Lung microvascular endothelial cell (primary cell): ENCODE measurements around the gene SLC31A2. TPM values are rescaled to one million over a fixed set of nuclear protein-coding genes. Genes with fewer than 3 reads are reported as not detected.
"Not testable (repeated sequence)": the region's sequence is repeated elsewhere in the genome, so short reads cannot be mapped to it uniquely, and the experiment has no call there.

Source experiments
- DNase-seq, 2 donors: peaks; one replicate each; pipeline versions ENCODE4 v3.0.0 to v3.0.0-alpha.2; 2010; ENCODE audit warnings: low read depth in 2 of 2
- total RNA-seq: library from RNA; depleted of rRNA; stranded (reverse); fragments of >200 nt; gene quantifications from 2 replicates; pipeline ENCODE4 v1.2.1, GENCODE V29; 2014

Gene SLC31A2, protein sequence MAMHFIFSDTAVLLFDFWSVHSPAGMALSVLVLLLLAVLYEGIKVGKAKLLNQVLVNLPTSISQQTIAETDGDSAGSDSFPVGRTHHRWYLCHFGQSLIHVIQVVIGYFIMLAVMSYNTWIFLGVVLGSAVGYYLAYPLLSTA
- 4.4 and 6.5 TPM in 2 replicates for total RNA-seq

DNA sequence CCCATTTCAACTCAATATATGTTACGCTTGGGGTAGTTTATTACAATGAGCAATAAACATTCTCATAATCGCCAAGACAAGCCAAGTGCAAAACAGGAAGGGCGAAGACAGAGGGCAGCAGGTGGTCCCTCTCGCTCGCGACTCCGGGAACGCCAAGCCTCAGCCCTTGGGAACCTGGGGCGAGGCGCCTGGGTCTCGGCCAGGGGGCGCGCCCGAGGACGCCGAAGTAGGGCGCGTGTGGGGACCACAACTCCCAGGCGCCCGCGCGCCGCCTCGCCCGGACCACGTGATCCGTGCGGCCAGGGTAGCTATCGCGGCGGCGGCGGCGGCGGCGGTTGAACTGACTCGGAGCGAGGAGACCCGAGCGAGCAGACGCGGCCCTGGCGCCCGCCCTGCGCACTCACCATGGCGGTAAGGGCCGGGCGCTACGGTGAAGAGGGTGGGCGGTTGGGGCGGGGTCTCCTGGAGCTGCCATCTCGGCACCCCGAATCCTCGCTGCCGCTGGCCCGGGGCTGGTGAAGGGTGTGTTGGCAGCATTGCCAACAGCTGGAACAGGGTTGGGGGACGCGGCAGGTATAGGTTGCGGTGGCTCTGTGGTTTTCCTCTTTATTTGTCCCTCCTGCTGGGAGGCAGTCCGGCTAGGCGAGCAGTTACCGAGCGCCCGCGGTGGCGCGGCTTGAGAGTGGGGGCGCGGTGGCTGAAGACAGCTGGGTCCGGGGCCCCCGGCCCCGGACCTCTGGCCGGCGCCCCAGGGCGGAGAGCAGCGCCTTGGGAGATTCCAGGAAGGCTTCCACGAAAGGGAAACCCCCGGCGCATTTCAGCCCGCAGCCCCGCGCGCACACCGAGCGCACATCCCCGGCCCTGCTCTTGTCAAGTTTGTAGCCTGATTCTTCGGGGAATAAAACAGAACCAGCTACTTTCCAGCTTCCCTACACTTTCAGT is at the start of gene SLC31A2:
TSS of gene SLC31A2 (plus strand) at position 338 of the 942 bp plus-strand sequence. CDS start at position 406, 68 bp downstream.
- peak; percentile 90 for DNase-seq

DNA sequence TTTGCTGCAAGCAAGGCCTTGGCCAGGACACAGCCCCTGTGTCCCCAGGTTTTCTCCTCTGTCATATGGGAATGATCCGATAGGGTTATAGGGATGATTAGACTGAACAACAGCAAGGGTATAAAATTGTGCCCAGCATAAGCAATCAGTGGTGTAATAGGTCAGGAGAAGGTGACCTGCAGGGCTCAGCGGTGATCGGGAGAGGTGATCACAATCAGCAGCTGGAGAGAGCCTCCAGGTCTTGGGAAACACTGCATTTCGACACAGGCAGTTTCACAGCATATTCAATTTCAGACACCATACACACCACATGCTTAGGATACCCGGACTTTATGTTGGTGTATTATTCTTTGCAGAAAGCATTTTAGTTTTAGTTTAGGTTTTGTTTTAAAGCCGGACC is 45.5 kb upstream of the SLC31A2 start:
- DNase-seq = not testable (repeated sequence)

DNA sequence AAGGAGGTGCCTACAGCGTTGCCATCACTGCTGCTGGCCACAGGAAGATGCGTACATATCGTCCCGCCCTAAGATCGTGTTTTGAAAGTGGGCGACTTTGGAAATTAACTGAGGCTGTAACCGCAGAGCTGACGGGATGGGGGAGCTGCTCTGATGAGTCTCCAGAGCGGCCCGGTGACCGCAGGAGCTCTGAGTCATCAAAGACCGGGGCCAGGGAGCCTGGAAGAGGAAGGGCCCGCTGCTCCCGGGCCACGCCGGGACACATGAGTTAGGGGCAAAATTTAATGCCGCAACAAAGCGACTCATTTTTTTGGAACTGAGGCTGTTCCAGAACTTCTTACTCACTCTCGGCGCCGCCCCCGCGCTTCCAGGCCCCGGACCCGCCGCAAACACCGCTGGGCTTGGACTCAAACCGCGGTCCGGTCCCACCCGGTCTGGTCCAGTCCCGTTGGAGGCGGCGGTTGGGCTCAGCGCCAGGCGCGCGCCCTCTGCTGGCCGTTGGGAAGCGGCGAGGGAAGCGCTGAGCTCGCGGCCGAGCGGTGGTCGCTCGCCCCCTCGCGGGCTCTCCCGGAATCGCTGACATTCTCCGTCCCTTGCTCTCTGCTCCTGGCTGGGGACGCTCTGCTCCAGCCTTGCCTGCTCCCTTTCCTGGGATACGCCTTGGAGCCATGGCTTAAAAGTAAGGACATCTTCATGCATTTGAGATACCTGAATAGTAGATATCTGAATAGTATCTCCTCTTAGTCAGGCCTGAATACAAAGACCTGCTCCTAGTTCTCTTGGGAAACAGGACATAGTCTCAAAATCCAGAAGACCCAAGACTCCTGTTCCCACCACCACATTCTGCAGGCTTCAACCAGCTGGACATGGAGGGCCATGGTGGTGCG is 39.5 kb upstream of the SLC31A2 start:
- not testable (repeated sequence) for DNase-seq

DNA sequence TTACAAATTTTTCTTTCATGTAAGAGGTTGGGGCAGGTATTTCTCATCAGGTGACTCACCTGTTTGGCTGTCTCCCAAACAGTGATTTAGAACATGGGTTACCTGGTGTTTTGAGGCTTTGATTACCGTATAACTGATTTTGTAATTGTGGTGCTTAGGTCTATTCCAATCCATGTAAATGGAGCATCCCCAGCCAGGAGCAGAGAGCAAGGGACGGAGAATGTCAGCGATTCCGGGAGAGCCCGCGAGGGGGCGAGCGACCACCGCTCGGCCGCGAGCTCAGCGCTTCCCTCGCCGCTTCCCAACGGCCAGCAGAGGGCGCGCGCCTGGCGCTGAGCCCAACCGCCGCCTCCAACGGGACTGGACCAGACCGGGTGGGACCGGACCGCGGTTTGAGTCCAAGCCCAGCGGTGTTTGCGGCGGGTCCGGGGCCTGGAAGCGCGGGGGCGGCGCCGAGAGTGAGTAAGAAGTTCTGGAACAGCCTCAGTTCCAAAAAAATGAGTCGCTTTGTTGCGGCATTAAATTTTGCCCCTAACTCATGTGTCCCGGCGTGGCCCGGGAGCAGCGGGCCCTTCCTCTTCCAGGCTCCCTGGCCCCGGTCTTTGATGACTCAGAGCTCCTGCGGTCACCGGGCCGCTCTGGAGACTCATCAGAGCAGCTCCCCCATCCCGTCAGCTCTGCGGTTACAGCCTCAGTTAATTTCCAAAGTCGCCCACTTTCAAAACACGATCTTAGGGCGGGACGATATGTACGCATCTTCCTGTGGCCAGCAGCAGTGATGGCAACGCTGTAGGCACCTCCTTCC is 37.9 kb upstream of the SLC31A2 start:
- DNase-seq = peak in 1 of 2 donors; percentile 11

DNA sequence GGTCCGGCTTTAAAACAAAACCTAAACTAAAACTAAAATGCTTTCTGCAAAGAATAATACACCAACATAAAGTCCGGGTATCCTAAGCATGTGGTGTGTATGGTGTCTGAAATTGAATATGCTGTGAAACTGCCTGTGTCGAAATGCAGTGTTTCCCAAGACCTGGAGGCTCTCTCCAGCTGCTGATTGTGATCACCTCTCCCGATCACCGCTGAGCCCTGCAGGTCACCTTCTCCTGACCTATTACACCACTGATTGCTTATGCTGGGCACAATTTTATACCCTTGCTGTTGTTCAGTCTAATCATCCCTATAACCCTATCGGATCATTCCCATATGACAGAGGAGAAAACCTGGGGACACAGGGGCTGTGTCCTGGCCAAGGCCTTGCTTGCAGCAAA is 32.0 kb upstream of the SLC31A2 start:
- DNase-seq = not testable (repeated sequence)

DNA sequence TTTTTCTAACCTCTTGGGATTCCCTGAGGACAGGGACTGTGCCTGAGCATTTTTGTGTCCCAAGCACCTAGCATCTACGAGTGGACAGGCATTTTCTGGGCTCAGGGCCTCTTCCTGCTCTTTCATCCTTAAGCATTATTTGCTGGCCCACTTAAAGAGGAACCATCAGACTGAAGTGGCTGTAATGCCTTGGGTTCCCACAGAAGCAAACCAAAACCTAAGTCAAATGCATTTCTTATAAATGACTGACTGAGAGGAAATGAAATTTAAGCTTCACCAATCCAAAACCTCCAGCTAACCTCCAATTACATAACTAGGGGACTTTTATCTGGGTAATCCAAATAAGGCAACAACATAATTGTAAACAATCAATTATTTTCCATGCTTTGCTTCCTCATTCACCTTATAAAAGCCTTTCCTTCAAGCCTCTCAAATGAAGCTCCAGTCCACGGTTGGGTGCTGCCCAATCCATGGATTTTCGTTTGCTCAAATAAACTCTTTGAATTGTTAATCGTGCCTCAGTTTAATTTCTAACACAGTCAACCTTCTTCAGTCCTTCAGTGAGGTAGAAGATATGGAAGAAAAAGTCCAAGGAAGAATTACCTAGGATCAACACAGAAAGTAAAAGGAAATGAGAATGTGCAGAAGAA is 25.3 kb upstream of the SLC31A2 start:
- DNase-seq = no peak

DNA sequence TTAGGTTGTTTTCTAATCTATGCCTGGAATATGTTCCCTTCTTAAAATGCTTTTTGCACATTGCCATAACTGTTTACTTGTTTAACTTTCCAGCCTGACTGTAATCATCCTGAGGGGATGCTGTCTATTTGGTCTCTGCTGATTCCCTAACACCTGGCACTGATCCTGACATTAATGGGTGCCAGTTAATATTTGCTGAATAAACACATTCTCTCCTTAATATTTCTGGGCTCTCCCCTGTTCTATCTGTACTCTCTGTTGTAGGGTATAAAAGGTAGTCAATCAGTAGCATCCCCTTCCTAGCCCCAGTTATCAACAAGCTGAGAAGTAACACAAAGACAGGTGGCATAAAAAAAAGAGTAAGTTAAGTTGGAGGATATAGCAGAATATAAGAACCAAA is 21.3 kb upstream of the SLC31A2 start:
- no peak for DNase-seq

DNA sequence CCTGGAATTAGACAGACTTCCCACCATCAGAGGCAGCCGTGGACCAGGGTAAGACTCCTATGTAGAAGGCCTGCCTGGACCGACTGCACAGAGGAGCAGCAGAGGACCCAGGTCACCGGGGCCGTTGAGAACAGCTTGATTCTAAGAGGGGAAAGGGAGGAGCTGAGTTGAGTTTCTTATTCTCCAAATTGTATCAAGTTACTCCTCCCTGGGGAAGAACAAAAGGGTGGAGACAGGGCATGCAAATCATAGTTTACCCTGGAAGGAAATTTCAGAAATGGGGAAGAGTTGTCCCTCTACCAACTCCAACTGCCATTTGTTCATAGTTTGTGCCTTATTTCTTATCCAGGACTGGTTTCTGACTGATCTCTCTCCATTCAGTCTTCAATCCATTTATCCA is 20.9 kb upstream of the SLC31A2 start:
- no peak for DNase-seq

DNA sequence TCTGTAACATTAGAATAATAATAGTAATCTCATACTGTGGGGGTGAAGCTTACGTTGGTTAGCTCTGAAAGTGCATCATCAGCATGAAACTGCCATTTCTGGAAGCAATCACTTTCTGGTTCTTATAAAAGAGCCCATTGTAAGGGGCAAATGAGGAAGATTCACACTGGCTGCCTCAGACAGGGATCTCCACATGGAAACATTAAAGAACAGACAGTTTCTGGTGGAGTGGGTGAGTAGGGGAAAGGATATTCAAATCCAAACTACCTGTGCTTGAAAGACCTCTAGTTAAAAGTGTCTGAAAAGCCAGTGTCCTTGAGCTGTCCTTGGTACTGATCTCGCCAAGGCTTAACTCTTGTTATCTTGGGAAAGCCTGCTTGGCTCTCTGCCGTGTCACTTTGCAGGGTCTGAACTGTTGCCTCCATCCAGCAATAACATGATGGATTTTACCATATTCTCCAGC is 19.1 kb upstream of the SLC31A2 start:
- DNase-seq = peak; percentile 31 to 52

DNA sequence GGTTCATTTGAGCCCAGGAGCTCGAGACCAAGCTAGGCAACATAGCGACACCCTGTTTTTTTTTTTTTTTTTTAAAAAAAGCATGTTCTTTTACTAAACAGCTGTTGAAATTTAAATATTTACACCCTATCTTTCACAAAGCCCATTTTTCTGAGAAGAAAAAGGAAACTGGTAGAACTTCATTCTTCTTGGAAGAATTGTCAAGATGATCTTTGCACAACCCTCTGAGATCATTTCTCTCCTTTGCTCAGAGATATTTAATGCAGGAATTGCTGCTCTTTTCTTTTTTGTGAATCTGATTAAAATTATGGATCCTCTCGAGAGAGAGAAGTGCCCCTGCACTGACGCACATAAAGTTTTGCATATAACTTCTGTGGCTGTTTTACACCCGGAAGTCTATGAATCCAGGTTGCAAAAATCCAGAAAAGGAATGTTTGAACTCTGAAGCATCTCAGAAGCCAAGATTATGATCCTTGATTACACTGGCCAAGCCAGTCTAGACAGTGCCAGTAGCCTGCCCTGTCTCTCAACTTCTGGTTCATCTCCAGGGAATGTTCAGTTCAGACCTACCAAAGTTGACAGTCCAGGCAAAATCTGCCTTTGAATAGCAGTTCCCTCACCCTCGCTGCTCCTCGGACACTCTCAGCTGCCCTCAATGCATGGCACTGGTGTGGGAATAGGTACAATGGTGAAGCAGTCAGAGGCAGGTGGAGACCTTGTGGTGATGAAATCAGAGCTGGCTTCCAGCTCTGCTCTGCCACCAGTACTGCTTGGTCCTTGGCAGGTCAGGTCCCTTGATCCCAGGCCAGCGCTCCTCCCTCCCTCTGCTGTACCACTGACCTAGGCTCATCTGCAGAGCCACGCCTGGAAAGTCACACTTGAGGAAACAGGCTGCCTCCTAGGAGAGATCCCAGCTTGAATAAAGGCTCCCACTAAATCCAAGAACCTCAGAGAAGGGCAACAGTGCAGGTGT is 13.3 kb upstream of the SLC31A2 start:
- DNase-seq = no peak

DNA sequence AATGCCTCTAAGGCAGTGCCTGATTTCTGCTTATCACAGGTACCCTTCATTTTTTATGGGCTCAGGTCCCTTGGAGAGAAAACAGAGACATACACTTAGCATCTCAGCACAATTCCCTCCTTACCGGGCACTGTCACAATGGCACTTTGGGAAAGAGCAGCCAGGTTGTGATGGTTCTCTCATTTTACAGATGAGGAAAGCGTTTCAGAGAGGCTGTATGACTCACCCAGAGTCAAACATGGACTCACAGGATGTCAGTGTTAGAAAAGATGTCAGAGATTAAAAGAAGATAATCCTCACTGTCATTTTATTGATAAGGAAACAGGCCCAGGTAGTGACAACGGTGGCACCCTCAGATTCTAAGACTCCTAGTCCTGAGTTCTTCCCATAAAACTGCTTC is 12.0 kb upstream of the SLC31A2 start:
- DNase-seq = no peak

DNA sequence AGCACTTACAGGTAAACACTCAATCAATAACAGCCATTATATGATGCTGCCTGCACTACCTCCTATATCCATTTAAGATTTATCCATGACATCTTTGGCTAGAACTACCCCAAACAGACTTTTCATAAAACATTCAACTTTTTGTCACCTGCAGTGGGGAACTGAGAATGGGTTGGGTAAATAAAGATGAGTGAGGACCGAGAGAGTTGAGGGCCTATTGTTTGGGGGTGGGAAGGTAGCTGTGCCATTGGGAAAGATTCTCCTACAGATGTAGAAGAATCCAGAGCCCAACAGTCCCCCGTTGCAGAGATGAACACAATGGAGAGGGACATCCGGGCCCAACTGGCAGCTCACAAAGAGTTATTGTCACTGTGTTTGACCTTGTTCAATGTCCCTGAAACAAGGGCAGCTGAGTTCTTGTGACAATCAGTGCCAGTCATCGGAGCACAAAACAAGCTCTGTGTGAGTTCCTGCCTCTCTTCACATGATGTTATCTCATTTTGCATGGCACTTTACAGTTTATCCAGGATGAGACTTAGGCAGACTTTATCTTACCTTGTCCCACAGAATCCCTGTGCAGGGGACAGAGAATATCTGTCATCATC is 11.5 kb upstream of the SLC31A2 start:
- DNase-seq = no peak

DNA sequence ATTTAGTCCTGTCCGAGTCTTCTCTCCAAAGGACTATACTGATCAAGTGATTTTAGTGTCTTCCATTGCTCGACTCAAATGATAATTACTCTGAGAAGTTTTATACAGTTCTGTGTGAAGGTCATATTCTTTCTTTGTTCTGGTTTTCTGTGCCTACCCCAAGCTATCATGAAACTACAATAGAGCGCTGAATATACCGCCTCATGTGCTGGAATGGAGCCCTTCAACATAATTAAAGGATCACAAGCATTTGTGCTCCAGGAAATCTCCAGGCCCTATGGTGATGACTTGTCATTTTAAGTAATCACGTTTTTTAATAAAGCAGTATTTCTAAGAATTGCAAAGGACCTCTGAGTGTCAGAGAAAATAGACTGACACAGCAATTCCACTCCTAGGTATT is 10.9 kb upstream of the SLC31A2 start:
- DNase-seq = no peak

DNA sequence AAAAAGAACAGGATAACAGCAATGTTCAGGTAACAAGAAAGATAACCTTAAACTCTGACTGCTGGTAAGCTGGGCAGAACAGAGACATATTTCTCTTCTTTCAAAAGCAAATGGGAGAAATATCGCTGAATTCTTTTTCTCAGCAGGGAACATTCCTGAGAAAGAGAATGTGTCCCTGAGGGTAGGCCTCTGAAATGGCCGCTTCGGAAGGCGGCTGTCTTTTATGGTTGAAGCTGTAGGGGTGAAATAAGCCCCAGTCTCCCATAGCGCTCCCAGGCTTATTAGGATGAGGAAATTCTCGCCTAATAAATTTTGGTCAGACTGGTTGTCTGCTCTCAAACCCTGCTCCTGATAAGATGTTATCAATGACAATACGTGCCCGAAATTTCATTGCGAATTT is 9.9 kb upstream of the SLC31A2 start:
- not testable (repeated sequence) for DNase-seq

DNA sequence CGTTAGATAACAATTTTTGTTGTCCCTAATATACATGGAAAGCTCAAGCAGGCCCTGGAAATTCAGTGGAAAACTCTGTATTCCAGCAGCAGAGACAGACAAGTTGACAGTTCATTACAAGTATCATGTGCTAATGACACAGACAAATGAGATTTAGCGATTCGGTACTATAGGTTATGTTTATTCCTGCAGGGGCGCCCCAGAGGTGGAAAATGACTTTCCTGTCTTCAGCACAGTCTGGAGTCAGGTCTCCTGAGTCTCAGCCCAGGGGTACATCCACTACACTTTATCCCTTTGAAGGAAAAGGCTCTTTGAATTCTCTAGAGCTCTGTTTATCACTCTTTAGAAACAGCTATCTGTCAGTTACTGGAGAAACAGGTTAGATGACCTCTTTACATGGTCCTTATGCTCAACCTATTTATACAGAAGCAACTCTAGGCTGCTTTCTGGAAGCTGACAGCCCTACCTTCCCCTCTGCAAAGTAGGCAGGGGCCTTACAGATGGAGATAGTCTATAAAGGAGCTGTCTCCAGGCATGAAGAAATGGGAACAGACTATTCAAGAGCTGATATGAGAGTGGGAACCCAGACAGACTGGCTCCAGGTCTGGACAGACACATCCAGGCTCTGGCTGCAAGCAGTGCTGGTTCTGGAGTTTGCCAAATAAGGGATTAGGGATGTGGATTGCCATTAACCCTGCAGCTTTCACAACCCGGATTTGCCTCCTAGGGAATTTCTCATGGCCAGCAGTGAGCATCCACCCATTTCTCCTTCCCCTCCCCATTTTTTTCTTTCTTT is 7.2 kb upstream of the SLC31A2 start:
- no peak for DNase-seq

DNA sequence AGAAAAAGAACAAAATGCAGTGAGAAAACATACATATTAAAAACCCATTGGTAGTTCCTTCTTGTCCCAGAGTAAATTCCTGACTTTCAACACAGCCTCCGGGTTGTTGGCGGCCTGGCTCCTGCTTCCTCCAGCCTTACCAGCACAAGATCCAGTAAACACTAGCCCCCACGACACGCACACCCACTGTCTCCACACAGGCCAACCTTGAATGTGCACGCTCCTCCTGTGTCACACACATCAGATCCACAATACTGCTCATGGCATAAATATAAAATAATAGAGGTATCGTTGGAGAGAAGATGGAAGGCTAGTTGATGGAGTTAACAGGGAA is 2.5 kb upstream of the SLC31A2 start:
- DNase-seq = no peak

DNA sequence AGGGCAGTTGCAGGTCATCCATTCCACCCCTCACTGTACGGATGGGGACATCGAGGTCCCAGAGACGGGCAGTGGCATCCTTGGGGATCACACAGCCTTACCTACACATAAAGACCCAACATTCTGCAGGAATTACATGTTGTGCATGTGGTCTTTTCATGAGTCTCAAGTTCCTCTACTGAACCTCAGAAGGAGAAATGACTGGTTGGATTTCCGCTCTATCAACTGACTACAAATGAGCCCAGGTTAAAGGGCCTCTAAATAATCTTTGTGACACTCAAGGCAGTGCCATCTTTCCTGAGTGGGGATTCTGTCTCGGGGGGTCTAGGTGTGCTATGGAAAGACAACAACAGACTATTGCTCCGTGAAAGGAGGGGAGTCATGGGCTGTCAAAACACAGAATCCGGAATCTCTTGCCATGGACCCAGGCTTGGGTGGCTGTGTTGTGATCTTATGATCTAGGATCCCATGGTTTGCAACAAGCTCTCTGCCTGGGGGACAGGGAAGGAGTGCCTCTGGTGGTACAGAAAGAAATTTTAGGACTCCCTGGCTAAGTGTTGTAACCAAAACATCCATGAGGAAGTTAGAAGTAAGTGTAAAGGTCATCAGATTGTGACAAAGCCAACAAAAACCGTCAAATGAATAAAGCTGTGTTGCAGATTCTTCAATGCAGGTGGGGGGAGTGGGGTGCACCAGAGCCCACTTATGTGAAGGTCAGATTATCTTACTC is 1.9 kb upstream of the SLC31A2 start:
- no peak for DNase-seq
